Effector memory CD8-positive, alpha-beta T cell (primary cell): ENCODE measurements around the gene PLEKHB2.
A peak's percentile ranks its signal among the peaks of the same experiment; 100 is the strongest.
"Not testable (repeated sequence)": the region's sequence is repeated elsewhere in the genome, so short reads cannot be mapped to it uniquely, and the experiment has no call there.

Source experiments
- ATAC-seq: fragments of 150-1000 bp; cut with Tn5 transposase; replicated peaks from 2 replicates; pipeline ENCODE4 v1.10.0; 2021; ENCODE audit warnings: mild to moderate bottlenecking, moderate library complexity
- DNase-seq, 3 experiments: peaks; one replicate each; pipeline ENCODE4 v3.0.0; 2021
- H3K27ac Mint-ChIP-seq, 2 donors: one replicate each; pipeline ENCODE4 v1.8.0; 2022; ENCODE audit warnings: mild to moderate bottlenecking in 2 of 2, mixed read lengths in 2 of 2, moderate library complexity in 2 of 2
- H3K27me3 Mint-ChIP-seq, 2 donors: one replicate each; pipeline ENCODE4 v1.8.0; 2022; ENCODE audit warnings: mixed read lengths in 2 of 2
- H3K36me3 Mint-ChIP-seq: one replicate; pipeline ENCODE4 v1.8.0; 2022; ENCODE audit warnings: mild to moderate bottlenecking, moderate library complexity, mixed read lengths; ENCODE audit not compliant: insufficient read depth
- H3K4me1 Mint-ChIP-seq, 2 donors: one replicate each; pipeline ENCODE4 v1.8.0; 2022; ENCODE audit warnings: low read depth in 2 of 2, mixed read lengths in 2 of 2
- H3K4me3 Mint-ChIP-seq, 2 donors: one replicate each; pipeline ENCODE4 v1.8.0; 2022; ENCODE audit warnings: mild to moderate bottlenecking in 2 of 2, mixed read lengths in 2 of 2, moderate library complexity in 2 of 2
- H3K9me3 Mint-ChIP-seq, 2 donors: one replicate each; pipeline ENCODE4 v1.8.0; 2022; ENCODE audit warnings: mixed read lengths in 2 of 2

Gene PLEKHB2

DNA sequence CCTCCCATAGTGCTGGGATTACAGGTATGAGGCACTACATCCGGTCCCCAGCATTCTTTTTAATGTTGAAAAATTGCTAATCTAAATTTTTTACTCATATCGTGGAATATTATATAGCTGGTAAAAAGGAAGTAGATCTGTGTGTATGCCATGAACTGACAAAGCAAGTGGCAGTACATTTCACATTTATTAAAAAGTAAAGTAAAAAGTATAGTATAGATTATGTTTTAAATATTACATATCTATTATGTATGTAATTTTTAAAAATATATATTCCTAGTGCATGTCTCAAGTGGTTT lies 25.1 kb downstream of the PLEKHB2 start:
- no peak overlapping the region for H3K4me3 Mint-ChIP-seq
- ATAC-seq (no peak), DNase-seq (no peak)
- H3K4me1 Mint-ChIP-seq = peaks cover 0 to 4% of the 10 kb centered on the region in 2 donors
- no peak overlapping the region for H3K27ac Mint-ChIP-seq
- peaks cover 85% of the 10 kb centered on the region for H3K36me3 Mint-ChIP-seq
- H3K9me3 Mint-ChIP-seq = no peaks in the 10 kb centered on the region
- no peaks in the 10 kb centered on the region for H3K27me3 Mint-ChIP-seq

DNA sequence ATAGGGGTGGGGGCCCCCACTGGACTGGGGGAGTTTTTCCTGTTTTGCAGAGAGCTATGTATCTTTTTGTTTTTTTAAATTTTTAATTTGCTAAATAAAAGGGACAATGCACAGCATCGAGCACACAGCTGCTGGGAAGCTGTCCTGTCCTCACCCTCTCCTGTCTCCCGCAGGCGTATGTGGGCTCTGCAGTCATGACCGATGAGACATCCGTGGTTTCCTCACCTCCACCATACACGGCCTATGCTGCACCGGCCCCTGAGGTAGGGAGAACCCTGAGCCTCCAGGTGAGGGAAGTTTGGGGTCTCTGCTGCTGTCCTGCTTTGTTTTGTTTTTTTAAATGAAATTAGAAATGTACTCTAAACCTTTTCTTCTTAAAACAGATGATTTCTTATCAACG lies 27.6 kb downstream of the PLEKHB2 start:
- no peak overlapping the region for H3K27ac Mint-ChIP-seq
- DNase-seq (no peak), ATAC-seq (peak; percentile 74)
- peaks cover 4 to 18% of the 10 kb centered on the region in 2 donors for H3K4me1 Mint-ChIP-seq
- peaks cover 82% of the 10 kb centered on the region for H3K36me3 Mint-ChIP-seq
- H3K4me3 Mint-ChIP-seq = no peak overlapping the region
- no peaks in the 10 kb centered on the region for H3K9me3 Mint-ChIP-seq
- H3K27me3 Mint-ChIP-seq = no peaks in the 10 kb centered on the region

DNA sequence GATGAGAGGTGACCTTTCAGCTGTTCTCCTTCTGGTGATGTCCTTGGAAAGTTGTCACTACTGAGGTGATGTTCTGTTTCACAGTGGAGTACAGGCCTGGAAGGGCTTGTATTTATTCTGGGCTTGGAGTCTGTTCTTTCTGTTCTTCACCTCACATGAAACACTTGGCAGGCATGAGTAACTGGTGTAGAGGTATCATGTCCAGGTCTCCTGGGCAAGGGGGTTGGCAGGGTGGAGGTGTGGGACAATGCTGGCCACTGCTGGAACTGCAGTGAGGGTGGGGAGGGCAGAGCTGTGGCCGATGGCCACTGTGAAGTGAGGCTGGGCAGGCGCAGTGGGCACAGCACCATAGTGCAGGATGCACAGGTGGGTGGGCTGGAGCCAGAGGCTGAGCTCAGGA lies 35.4 kb downstream of the PLEKHB2 start:
- peaks cover 74% of the 10 kb centered on the region for H3K36me3 Mint-ChIP-seq
- peaks cover 20 to 36% of the 10 kb centered on the region in 2 donors for H3K4me1 Mint-ChIP-seq
- H3K27ac Mint-ChIP-seq = peak overlapping the region in 1 of 2 donors; percentile 73
- no peak for ATAC-seq
- no peak for DNase-seq
- no peaks in the 10 kb centered on the region for H3K27me3 Mint-ChIP-seq
- H3K4me3 Mint-ChIP-seq = no peak overlapping the region
- no peaks in the 10 kb centered on the region for H3K9me3 Mint-ChIP-seq

DNA sequence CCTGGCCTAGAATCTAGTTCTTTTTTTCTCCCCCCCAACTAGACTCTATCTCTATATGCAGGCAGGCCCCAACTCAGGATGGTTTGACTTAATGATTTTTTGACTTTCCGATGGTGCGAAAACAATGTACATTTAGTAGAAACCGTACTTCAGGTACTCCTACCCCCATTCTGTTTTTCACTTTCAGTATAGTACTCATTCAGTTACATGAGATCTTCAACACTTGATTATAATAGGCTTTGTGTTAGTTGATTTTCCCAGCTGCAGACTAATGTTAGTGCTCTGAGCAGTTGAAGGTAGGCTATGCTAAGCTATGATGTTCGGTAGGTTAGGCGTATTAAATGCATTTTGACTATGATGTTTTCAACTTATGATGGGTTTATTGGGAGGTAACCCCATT lies 37.7 kb downstream of the PLEKHB2 start:
- Mint-ChIP-seq H3K27me3 (no peaks in the 10 kb centered on the region), H3K9me3 (no peaks in the 10 kb centered on the region), H3K36me3 (peaks cover 75% of the 10 kb centered on the region), H3K4me1 (peaks cover 16 to 21% of the 10 kb centered on the region in 2 donors), H3K4me3 (no peak overlapping the region), H3K27ac (peak overlapping the region in 1 of 2 donors; percentile 44)
- ATAC-seq = no peak
- DNase-seq = no peak

DNA sequence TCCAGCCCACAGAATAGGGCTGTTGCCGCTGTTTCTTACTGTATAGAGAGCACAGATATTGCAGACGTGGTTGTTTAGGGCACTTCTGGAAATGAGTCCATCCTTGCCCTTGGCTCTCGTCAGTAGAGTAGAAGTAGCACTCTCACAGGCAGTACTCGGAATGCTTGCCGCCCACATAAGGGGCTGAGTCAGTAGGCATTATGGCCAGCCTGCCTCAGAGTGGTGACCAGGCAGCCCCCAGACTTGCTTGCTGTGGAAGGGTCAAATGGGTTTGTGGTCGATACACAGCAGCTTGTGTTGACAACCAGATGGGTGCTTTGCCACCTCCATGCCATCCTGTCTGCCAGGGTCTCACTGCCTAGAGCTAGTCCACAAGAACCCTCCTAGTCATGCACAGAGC lies 38.7 kb downstream of the PLEKHB2 start:
- no peak for ATAC-seq
- Mint-ChIP-seq H3K27me3 (no peaks in the 10 kb centered on the region), H3K4me1 (peaks cover 10 to 13% of the 10 kb centered on the region in 2 donors), H3K27ac (peak overlapping the region in 1 of 2 donors; percentile 69), H3K9me3 (no peaks in the 10 kb centered on the region), H3K4me3 (no peak overlapping the region), H3K36me3 (peaks cover 80% of the 10 kb centered on the region)
- DNase-seq = no peak

DNA sequence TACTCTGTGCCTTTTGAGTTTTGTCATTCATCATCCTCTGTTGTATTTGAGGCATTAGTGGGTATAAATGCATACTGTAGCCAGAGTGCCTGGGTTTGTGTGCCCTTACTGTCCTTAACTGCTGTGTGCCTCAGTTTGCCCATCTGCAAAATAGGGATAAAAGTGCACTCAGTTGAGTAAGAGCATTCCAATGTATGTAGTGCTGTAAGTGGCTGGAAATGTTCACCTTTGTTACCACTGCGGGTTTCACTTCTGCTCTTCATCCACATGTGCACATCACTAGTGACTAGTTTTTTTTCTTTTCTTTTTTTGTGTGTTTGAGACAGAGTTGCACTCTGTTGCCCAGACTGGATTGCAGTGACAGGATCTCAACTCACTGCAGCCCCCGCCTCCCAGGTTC lies 39.9 kb downstream of the PLEKHB2 start:
- Mint-ChIP-seq H3K27ac (no peak overlapping the region), H3K27me3 (no peaks in the 10 kb centered on the region), H3K4me1 (peaks cover 6 to 13% of the 10 kb centered on the region in 2 donors), H3K4me3 (no peak overlapping the region), H3K36me3 (peaks cover 84% of the 10 kb centered on the region), H3K9me3 (no peaks in the 10 kb centered on the region)
- DNase-seq (no peak), ATAC-seq (no peak)

DNA sequence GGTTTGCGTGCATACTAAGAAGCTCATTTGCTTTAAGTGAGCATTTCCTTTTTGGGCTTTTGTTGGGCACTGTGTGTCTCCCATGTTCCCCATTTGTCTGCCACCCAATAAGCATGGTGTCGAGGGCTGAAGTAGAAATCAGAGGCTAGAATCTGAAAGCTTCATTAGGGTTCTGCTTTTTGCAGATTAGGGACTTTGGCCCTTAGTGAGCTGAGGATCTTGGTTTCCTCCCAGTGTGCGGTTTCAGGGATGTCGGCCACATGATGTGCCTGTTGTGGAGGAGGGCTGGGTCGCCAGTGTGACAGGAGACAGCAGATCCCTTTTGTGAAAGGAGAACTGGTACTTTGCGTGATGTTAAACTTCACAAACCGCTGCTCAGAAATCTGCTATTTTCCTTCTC lies 41.1 kb downstream of the PLEKHB2 start:
- ATAC-seq = no peak
- Mint-ChIP-seq H3K27me3 (no peaks in the 10 kb centered on the region), H3K4me3 (no peak overlapping the region), H3K9me3 (no peaks in the 10 kb centered on the region), H3K4me1 (peaks cover 3 to 9% of the 10 kb centered on the region in 2 donors), H3K36me3 (peaks cover 83% of the 10 kb centered on the region), H3K27ac (no peak overlapping the region)
- no peak for DNase-seq

DNA sequence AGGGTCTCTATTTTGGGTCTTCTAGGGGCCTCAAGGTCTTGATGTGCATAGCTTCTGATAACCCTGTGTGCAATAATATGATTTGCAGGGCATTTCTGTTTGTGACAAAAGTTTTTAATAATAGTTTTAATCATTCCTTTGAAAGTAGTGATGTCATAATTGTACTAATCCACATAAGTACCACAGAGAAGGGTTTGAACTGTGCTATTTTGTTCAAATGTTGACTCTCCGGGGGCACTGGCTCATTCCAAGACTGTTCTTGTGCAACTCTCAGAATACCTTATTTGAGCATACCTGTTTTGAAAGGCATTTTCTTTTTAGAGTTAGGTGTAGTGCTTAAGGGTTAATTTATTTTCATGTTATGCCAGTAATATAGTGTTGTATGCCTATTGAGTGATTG lies 41.6 kb downstream of the PLEKHB2 start:
- no peaks in the 10 kb centered on the region for H3K27me3 Mint-ChIP-seq
- H3K4me1 Mint-ChIP-seq = peaks cover 3 to 9% of the 10 kb centered on the region in 2 donors
- no peaks in the 10 kb centered on the region for H3K9me3 Mint-ChIP-seq
- DNase-seq = no peak
- ATAC-seq = no peak
- H3K27ac Mint-ChIP-seq = no peak overlapping the region
- no peak overlapping the region for H3K4me3 Mint-ChIP-seq
- H3K36me3 Mint-ChIP-seq = peaks cover 81% of the 10 kb centered on the region

DNA sequence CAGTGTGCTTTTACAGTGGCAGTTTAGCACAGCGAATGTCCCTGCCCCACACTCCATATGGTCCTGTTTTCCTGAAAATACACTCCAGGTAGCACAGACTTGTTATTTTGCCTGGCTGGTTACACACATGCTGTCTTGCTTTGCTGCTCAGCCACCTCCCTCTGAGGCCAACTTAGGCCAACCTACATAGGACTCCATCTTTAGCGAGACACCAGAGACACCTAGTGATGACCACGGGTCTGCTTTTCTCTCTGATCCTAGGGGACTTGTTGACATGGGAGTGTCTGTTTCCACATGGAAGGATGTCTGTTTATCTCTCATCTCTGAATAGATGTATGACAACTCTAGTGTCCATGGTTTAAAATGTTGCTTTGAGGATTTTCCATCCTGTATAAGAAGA lies 43.3 kb downstream of the PLEKHB2 start:
- Mint-ChIP-seq H3K4me1 (peaks cover 0 to 6% of the 10 kb centered on the region in 2 donors), H3K36me3 (peaks cover 71% of the 10 kb centered on the region), H3K27me3 (no peaks in the 10 kb centered on the region), H3K9me3 (no peaks in the 10 kb centered on the region), H3K27ac (peak overlapping the region in 1 of 2 donors; percentile 39), H3K4me3 (no peak overlapping the region)
- no peak for ATAC-seq
- DNase-seq = no peak

DNA sequence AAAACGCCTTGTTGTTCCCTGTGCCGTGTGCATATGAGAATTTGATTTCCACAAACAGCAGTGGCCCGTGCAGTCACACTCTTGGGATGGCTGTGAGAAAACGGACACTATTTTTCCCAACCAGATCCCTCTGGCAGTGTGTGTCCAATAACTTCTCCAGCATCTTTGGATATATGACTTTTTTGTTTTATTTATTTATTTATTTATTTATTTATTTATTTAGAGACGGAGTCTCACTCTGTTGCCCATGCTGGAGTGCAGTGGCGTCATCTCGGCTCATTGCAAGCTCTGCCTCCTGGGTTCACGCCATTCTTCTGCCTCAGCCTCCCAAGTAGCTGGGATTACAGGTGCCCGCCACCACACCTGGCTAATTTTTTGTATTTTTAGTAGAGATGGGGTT lies 45.0 kb downstream of the PLEKHB2 start:
- H3K36me3 Mint-ChIP-seq = peaks cover 61% of the 10 kb centered on the region
- H3K4me3 Mint-ChIP-seq, H3K27ac Mint-ChIP-seq, H3K9me3 Mint-ChIP-seq, DNase-seq, H3K27me3 Mint-ChIP-seq, H3K4me1 Mint-ChIP-seq, ATAC-seq: not testable (repeated sequence)

DNA sequence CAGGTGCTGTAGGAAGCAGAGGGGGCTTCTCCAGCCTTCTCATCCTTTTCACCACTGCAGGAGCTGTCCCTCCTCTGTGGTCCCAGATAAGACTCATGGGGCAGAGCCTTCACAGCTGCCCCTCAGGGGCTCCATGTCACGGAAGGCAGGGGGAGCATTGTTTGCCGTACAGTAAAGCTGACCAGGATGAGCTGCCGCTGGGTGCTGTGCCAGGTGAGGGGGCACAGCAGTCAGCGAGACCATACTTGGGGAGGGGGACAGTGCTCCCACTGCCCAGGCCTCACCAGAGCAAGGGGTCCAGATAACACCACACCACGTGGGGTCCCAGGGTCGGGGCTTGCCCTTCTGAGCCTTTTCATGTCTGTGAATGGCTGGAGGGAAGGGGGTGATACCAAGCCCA lies 46.3 kb downstream of the PLEKHB2 start:
- no peaks in the 10 kb centered on the region for H3K27me3 Mint-ChIP-seq
- DNase-seq (no peak), ATAC-seq (no peak)
- peaks cover 8 to 13% of the 10 kb centered on the region in 2 donors for H3K4me1 Mint-ChIP-seq
- no peak overlapping the region for H3K4me3 Mint-ChIP-seq
- H3K9me3 Mint-ChIP-seq = no peaks in the 10 kb centered on the region
- peaks cover 49% of the 10 kb centered on the region for H3K36me3 Mint-ChIP-seq
- H3K27ac Mint-ChIP-seq = peak overlapping the region in 1 of 2 donors; percentile 39

DNA sequence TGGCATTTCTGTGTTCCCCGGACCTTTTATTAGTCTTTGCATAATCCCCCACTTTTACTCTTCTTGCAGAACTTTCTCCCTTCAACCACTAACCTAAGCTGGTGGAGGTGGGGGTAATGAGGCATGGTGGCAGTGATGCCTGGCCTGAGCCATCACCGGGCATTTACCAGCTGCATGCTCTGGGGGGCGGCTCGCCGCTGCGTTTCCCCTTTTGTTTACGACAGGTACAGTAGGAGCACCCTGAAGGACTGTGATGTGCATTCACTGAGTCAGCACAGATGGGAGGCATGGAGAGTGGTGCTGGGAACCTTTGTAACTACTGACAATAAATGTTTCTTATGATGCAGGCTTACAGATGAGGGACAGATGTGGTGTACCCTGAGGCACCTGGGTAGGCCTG lies 46.9 kb downstream of the PLEKHB2 start:
- H3K27ac Mint-ChIP-seq = peak overlapping the region in 1 of 2 donors; percentile 29
- DNase-seq (no peak), ATAC-seq (no peak)

DNA sequence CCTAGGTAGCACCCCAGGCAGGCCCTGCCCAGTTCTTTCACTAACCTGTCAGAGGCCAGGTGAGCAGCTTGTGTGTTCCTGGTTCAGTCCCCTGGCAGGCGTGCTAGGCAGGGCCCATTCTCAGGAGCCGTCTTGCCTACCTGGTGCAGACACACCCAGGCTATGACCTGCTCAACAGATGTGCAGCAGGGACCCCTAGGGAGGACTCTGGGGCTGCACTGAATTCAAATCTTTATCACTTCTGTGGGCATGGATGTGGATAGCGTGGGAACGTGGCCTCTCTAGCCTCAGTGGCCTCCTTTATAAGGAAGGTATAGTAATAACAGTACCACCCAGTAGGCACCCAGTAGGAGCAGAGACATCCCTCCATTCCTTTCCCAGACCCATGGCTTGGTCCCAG lies 48.4 kb downstream of the PLEKHB2 start:
- Mint-ChIP-seq H3K36me3 (peaks cover 30% of the 10 kb centered on the region), H3K4me3 (no peak overlapping the region), H3K27me3 (no peaks in the 10 kb centered on the region), H3K9me3 (no peaks in the 10 kb centered on the region), H3K4me1 (peaks cover 8 to 22% of the 10 kb centered on the region in 2 donors), H3K27ac (peak overlapping the region; percentile 57 to 88)
- DNase-seq (no peak), ATAC-seq (no peak)

More for the DNA sequence above, 46.9 kb downstream of the PLEKHB2 start:
- Mint-ChIP-seq H3K27me3 (no peaks in the 10 kb centered on the region), H3K9me3 (no peaks in the 10 kb centered on the region), H3K36me3 (peaks cover 42% of the 10 kb centered on the region), H3K4me3 (no peak overlapping the region), H3K4me1 (peaks cover 8 to 18% of the 10 kb centered on the region in 2 donors)

DNA sequence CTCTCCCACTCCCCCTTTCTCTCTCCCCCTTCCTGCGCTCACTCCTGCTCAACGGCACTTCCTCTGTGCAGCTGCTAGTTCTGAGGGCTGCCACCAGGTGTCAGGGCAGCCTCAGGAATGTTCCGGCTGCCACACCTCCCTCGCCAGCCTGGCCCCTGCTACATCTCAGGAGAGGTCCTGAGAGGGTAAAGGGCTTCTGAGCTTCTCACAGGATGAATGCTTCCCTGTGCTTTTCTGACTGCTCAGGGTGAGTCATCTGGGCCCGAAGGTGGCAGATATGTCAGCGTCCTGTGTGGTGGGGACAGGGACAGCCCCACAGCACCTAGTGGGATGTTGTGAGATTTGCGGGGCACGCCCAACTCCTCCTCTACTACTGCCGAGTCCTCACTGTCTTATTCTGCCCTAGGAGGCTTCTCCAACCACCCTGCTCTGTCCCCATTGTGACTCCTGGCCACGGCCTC lies 49.0 kb downstream of the PLEKHB2 start:
- H3K4me3 Mint-ChIP-seq = peak overlapping the region in 1 of 2 donors; percentile 6
- ATAC-seq (peak; percentile 87), DNase-seq (peak; percentile 37 to 53 (median 51))
- no peaks in the 10 kb centered on the region for H3K27me3 Mint-ChIP-seq
- H3K4me1 Mint-ChIP-seq = peaks cover 8 to 22% of the 10 kb centered on the region in 2 donors
- no peaks in the 10 kb centered on the region for H3K9me3 Mint-ChIP-seq
- peaks cover 24% of the 10 kb centered on the region for H3K36me3 Mint-ChIP-seq
- peak overlapping the region; percentile 57 to 88 for H3K27ac Mint-ChIP-seq

DNA sequence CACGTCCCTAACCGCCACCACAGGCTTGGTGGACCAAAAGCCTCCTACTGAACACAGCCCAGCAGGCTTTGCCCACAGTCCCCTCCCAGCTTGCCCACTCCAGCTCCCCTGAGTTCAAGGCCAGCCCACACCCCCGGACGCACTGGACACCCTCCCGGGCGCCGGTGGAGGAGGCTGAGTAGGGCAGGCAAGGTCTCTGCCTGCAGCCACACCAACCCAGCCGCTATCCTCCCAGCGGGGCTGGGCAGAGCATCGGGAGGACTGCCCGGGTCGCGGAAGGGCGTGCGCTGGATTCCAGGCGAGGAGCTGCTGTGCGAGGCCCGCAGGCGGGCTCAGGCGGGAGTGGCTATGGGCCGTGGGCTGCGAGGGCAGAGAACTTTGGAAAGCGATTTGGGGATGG lies 49.5 kb downstream of the PLEKHB2 start:
- peak overlapping the region in 1 of 2 donors; percentile 6 for H3K4me3 Mint-ChIP-seq
- peak overlapping the region; percentile 57 to 88 for H3K27ac Mint-ChIP-seq
- no peaks in the 10 kb centered on the region for H3K9me3 Mint-ChIP-seq
- H3K27me3 Mint-ChIP-seq = no peaks in the 10 kb centered on the region
- ATAC-seq (no peak), DNase-seq (no peak)
- peaks cover 8 to 22% of the 10 kb centered on the region in 2 donors for H3K4me1 Mint-ChIP-seq
- H3K36me3 Mint-ChIP-seq = peaks cover 19% of the 10 kb centered on the region
